Thoracic aorta (tissue), 2 donors: ENCODE results near the gene SLC8A1. TPM values are rescaled to one million over a fixed set of nuclear protein-coding genes. Genes with fewer than 3 reads are reported as not detected.

ENCODE experiments used
- ATAC-seq: fragments of 150-250 bp; one replicate; pipeline ENCODE4 v1.8.0; 2017; ENCODE audit warnings: low read depth; ENCODE audit not compliant: insufficient number of reproducible peaks, low FRiP score
- DNase-seq: peaks from one replicate; pipeline ENCODE4 v3.0.0-alpha.2; 2020; ENCODE audit warnings: low spot score
- H3K27ac ChIP-seq, 2 donors: fragments of 200-600 bp; sonication (generic); 1 replicate in 1 of 2; 2 replicates in 1 of 2; pipeline ENCODE4 v1.5.1; 2016; ENCODE audit warnings: mild to moderate bottlenecking in 2 of 2, moderate library complexity in 2 of 2
- H3K27me3 ChIP-seq: fragments of 200-600 bp; sonication (generic); replicated peaks from 2 replicates; pipeline ENCODE4 v1.6.0; 2016; ENCODE audit warnings: mild to moderate bottlenecking; ENCODE audit not compliant: insufficient read depth
- H3K36me3 ChIP-seq: fragments of 200-600 bp; sonication (generic); one replicate; pipeline ENCODE4 v1.5.1; 2016
- H3K4me1 ChIP-seq, 2 donors: fragments of 200-600 bp; sonication (generic); 1 replicate in 1 of 2; 2 replicates in 1 of 2; pipeline versions ENCODE4 v1.5.1 to v1.6.0; 2016; ENCODE audit warnings: low read depth in 2 of 2, mild to moderate bottlenecking in 1 of 2; ENCODE audit not compliant: control insufficient read depth in 1 of 2
- H3K4me3 ChIP-seq: fragments of 200-600 bp; sonication (generic); 2 replicates; pipeline ENCODE4 v1.5.1; 2016; ENCODE audit warnings: mild to moderate bottlenecking
- H3K9me3 ChIP-seq: fragments of 200-600 bp; sonication (generic); 2 replicates; pipeline ENCODE4 v1.5.1; 2016
- total RNA-seq, 2 donors: library from RNA; depleted of rRNA; stranded (reverse); fragments of >200 nt; gene quantifications; one replicate each; pipeline versions ENCODE4 v1.1.0 to v1.2.3, GENCODE V29; 2016
- TF ChIP-seq, protein P1 (sequence below): fragments of 200-600 bp; sonication (generic); IDR thresholded peaks from one replicate; pipeline ENCODE4 v1.5.1; 2019; ENCODE audit warnings: antibody characterized with exemption

SLC8A1 gene
- total RNA-seq, 2 donors from 2014 or later = 13.7 to 31.2 TPM

DNA sequence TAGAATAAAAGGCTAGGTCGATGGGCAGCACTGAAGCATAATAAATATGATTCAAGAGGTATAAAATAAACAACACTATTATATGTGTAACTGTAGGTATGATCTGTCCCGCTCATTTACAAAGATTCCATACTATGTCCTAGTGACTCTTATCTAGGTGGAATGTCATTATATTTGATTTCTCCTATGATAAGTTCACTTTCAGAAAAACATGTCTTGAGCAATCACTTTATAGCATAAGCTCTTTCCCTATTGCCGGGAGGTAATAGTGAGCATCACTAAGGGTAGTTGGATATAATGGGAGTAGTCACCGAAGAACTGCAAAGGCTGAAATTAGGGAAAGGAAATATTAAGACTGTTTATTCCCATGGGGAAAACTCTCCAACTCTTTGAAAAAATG lies 342.5 kb downstream of the SLC8A1 start:
- no peaks in the 10 kb centered on the region for H3K9me3 ChIP-seq
- DNase-seq = no peak
- H3K27me3 ChIP-seq = no peaks in the 10 kb centered on the region
- no peak overlapping the region for H3K27ac ChIP-seq
- H3K4me1 ChIP-seq = peaks cover 0 to 11% of the 10 kb centered on the region in 2 donors
- TF ChIP-seq, protein P1, sequence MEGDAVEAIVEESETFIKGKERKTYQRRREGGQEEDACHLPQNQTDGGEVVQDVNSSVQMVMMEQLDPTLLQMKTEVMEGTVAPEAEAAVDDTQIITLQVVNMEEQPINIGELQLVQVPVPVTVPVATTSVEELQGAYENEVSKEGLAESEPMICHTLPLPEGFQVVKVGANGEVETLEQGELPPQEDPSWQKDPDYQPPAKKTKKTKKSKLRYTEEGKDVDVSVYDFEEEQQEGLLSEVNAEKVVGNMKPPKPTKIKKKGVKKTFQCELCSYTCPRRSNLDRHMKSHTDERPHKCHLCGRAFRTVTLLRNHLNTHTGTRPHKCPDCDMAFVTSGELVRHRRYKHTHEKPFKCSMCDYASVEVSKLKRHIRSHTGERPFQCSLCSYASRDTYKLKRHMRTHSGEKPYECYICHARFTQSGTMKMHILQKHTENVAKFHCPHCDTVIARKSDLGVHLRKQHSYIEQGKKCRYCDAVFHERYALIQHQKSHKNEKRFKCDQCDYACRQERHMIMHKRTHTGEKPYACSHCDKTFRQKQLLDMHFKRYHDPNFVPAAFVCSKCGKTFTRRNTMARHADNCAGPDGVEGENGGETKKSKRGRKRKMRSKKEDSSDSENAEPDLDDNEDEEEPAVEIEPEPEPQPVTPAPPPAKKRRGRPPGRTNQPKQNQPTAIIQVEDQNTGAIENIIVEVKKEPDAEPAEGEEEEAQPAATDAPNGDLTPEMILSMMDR = no peak
- H3K4me3 ChIP-seq = no peak overlapping the region
- H3K36me3 ChIP-seq = no peaks in the 10 kb centered on the region
- no peak for ATAC-seq

DNA sequence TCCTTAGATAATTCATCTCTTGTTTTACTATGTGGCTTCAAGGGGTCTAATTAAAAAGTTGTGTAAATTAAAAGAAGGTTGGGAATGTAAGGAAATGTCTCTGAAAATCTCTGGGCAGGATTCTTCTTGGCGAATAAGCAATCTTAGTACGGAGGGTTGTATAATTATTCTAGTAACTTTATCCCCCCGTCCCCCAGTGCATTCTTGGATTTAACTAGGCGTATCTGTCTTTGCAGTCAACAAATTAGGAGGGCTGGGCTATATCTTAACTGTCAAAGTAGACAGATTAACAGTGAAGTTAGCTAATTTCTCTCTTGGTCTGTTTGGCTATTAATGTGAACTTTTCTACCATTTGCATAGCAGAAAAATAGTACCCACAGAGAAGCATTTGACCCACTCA lies 343.0 kb downstream of the SLC8A1 start:
- TF ChIP-seq, protein P1 = no peak
- ATAC-seq (no peak), DNase-seq (no peak)
- Histone ChIP-seq H3K27ac (no peak overlapping the region), H3K9me3 (no peaks in the 10 kb centered on the region), H3K4me3 (no peak overlapping the region), H3K36me3 (no peaks in the 10 kb centered on the region), H3K4me1 (peaks cover 0 to 13% of the 10 kb centered on the region in 2 donors), H3K27me3 (no peaks in the 10 kb centered on the region)

DNA sequence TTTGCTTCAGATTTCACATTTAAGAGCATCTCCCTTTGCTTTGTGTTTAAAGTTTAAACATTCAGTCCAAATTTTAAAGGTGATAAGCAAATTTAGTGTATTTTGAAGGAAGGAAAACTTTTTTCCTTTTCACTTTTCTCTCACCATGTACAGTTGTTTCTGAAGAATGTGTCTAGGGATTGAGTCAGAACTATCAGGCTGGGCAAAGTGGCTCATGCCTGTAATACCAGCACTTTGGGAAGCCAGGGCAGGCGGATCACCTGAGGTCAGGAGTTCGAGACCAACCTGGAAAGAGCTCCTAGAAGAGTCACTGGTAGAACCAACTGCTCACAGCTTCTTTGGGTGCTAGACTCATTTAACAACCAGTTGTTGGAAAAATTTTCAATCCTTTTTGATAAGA lies 345.8 kb downstream of the SLC8A1 start:
- H3K36me3 ChIP-seq = no peaks in the 10 kb centered on the region
- peaks cover 0 to 33% of the 10 kb centered on the region in 2 donors for H3K4me1 ChIP-seq
- no peak overlapping the region for H3K4me3 ChIP-seq
- ATAC-seq = no peak
- H3K27ac ChIP-seq = peak overlapping the region in 1 of 2 donors; percentile 0
- no peaks in the 10 kb centered on the region for H3K27me3 ChIP-seq
- no peak for DNase-seq
- TF ChIP-seq, protein P1 = no peak
- no peaks in the 10 kb centered on the region for H3K9me3 ChIP-seq

DNA sequence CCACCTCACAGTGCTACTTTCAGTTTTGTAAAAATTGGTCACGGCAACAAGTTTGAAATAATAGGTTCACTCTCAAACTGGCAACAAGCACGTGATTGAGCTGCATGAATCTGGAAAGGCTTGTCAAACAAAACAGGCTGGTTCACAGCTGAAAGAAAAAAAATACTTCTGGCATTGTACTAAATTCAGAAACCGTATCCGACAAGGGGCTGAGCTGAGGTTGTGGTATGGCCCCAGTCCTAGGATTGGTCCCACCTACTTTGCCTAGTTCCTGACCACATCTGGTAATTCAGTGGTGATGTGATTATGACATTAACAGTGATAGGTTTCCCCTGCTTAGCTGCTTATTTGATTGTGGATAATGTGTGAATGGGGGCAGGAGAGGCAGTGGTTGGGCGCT lies 346.3 kb downstream of the SLC8A1 start:
- Histone ChIP-seq H3K9me3 (no peaks in the 10 kb centered on the region), H3K4me3 (peak overlapping the region; percentile 2), H3K27ac (peak overlapping the region; percentile 0 to 4), H3K4me1 (peaks cover 0 to 37% of the 10 kb centered on the region in 2 donors), H3K27me3 (no peaks in the 10 kb centered on the region), H3K36me3 (no peaks in the 10 kb centered on the region)
- no peak for DNase-seq
- no peak for ATAC-seq
- TF ChIP-seq, protein P1 = no peak

DNA sequence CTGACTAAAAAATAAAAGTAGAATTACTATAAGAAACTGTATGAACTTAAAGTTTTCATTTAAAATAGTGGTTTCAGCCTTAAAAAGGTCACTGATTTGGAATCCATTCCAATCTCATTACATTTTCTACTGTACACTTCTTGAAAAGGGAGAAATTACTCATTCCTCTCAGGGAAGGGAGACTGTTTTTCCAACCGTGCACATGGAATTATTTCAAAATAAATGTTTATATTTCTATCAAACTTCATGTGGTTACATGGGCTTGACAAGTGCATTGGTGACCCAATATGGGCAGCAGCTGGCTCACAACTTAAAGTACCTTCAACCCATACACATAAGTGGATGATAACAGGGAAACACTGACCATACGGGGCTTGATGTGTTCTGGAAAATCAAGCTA lies 348.3 kb downstream of the SLC8A1 start:
- ATAC-seq (no peak), DNase-seq (no peak)
- no peak overlapping the region for H3K4me3 ChIP-seq
- no peak overlapping the region for H3K27ac ChIP-seq
- H3K4me1 ChIP-seq = peaks cover 0 to 37% of the 10 kb centered on the region in 2 donors
- H3K9me3 ChIP-seq = no peaks in the 10 kb centered on the region
- no peaks in the 10 kb centered on the region for H3K36me3 ChIP-seq
- TF ChIP-seq, protein P1 = no peak
- no peaks in the 10 kb centered on the region for H3K27me3 ChIP-seq
